Measurements from ENCODE around the gene RWDD1. TPM values are rescaled to one million over a fixed set of nuclear protein-coding genes. Genes with fewer than 3 reads are reported as not detected.

The RWDD1 gene
- polyA plus RNA-seq, 4 donors: 36.9 to 60.2 (median 44.6) TPM

- Histone ChIP-seq H3K27me3 (ENCODE audit: control insufficient read depth in 3 of 3, insufficient read depth in 3 of 3, low read length in 3 of 3) (no peaks in the 10 kb centered on the region), H3K9me3 (ENCODE audit: control insufficient read depth in 2 of 2, insufficient read depth in 1 of 2, low read depth in 1 of 2, low read length in 1 of 2) (no peaks in the 10 kb centered on the region), H3K36me3 (ENCODE audit: control insufficient read depth in 3 of 3, insufficient read depth in 2 of 3, low read depth in 1 of 3, low read length in 3 of 3) (peaks cover 0 to 5% (median 2%) of the 10 kb centered on the region in 3 donors), H3K4me1 (ENCODE audit: control insufficient read depth in 3 of 3, insufficient read depth in 2 of 3, low read depth in 1 of 3, low read length in 2 of 3) (peaks cover 2 to 6% (median 3%) of the 10 kb centered on the region in 3 donors), H3K27ac (ENCODE audit: low read depth in 1 of 3, low read length in 2 of 3) (no peak overlapping the region), H3K4me3 (ENCODE audit: low read depth in 1 of 3, low read length in 3 of 3) (no peak overlapping the region)
- DNase-seq: no peak
- 90 to 100% (median 97%) methylated on average over 2 of the region's 2 CpGs for WGBS, 3 donors
- FAIRE-seq: no peak
These were observed 3.9 kb downstream of the RWDD1 start for GRCh38 chr6:116575227-116575626.

- no peak for FAIRE-seq
- Histone ChIP-seq H3K9me3 (ENCODE audit: control insufficient read depth in 2 of 2, insufficient read depth in 1 of 2, low read depth in 1 of 2, low read length in 1 of 2) (no peaks in the 10 kb centered on the region), H3K27me3 (ENCODE audit: control insufficient read depth in 3 of 3, insufficient read depth in 3 of 3, low read length in 3 of 3) (no peaks in the 10 kb centered on the region), H3K27ac (ENCODE audit: low read depth in 1 of 3, low read length in 2 of 3) (no peak overlapping the region), H3K36me3 (ENCODE audit: control insufficient read depth in 3 of 3, insufficient read depth in 2 of 3, low read depth in 1 of 3, low read length in 3 of 3) (peaks cover 0 to 5% (median 2%) of the 10 kb centered on the region in 3 donors), H3K4me1 (ENCODE audit: control insufficient read depth in 3 of 3, insufficient read depth in 2 of 3, low read depth in 1 of 3, low read length in 2 of 3) (peaks cover 2 to 4% (median 3%) of the 10 kb centered on the region in 3 donors), H3K4me3 (ENCODE audit: low read depth in 1 of 3, low read length in 3 of 3) (no peak overlapping the region)
- no peak for DNase-seq
- WGBS, 3 donors: 84 to 88% (median 85%) methylated on average over 5 of the region's 5 CpGs
These were observed 6.2 kb downstream of the RWDD1 start for GRCh38 chr6:116577486-116577885.

GRCh38 chr6:116578335-116578734, 7.0 kb downstream of the RWDD1 start:
- H3K36me3 ChIP-seq (ENCODE audit: control insufficient read depth in 3 of 3, insufficient read depth in 2 of 3, low read depth in 1 of 3, low read length in 3 of 3): peaks cover 2 to 8% (median 3%) of the 10 kb centered on the region in 3 donors
- H3K27me3 ChIP-seq (ENCODE audit: control insufficient read depth in 3 of 3, insufficient read depth in 3 of 3, low read length in 3 of 3): no peaks in the 10 kb centered on the region
- H3K9me3 ChIP-seq (ENCODE audit: control insufficient read depth in 2 of 2, insufficient read depth in 1 of 2, low read depth in 1 of 2, low read length in 1 of 2): no peaks in the 10 kb centered on the region
- DNase-seq (no peak), FAIRE-seq (no peak)
- no peak overlapping the region for H3K27ac ChIP-seq (ENCODE audit: low read depth in 1 of 3, low read length in 2 of 3)
- H3K4me1 ChIP-seq (ENCODE audit: control insufficient read depth in 3 of 3, insufficient read depth in 2 of 3, low read depth in 1 of 3, low read length in 2 of 3): peaks cover 0 to 3% (median 0%) of the 10 kb centered on the region in 3 donors
- H3K4me3 ChIP-seq (ENCODE audit: low read depth in 1 of 3, low read length in 3 of 3): no peak overlapping the region

GRCh38 chr6:116579143-116579542, 7.8 kb downstream of the RWDD1 start:
- Histone ChIP-seq H3K36me3 (ENCODE audit: control insufficient read depth in 3 of 3, insufficient read depth in 2 of 3, low read depth in 1 of 3, low read length in 3 of 3) (peaks cover 2 to 10% (median 4%) of the 10 kb centered on the region in 3 donors), H3K4me3 (ENCODE audit: low read depth in 1 of 3, low read length in 3 of 3) (no peak overlapping the region), H3K4me1 (ENCODE audit: control insufficient read depth in 3 of 3, insufficient read depth in 2 of 3, low read depth in 1 of 3, low read length in 2 of 3) (peaks cover 0 to 3% (median 0%) of the 10 kb centered on the region in 3 donors), H3K9me3 (ENCODE audit: control insufficient read depth in 2 of 2, insufficient read depth in 1 of 2, low read depth in 1 of 2, low read length in 1 of 2) (no peaks in the 10 kb centered on the region), H3K27me3 (ENCODE audit: control insufficient read depth in 3 of 3, insufficient read depth in 3 of 3, low read length in 3 of 3) (no peaks in the 10 kb centered on the region), H3K27ac (ENCODE audit: low read depth in 1 of 3, low read length in 2 of 3) (no peak overlapping the region)
- WGBS, 3 donors: 67 to 81% (median 70%) methylated on average over 1 of the region's 1 CpG
- peak in 1 of 2 donors; percentile 9 for DNase-seq
- no peak for FAIRE-seq

GRCh38 chr6:116580198-116580597, 8.9 kb downstream of the RWDD1 start:
- no peak for FAIRE-seq
- WGBS, 3 donors: 85 to 95% (median 89%) methylated on average over 2 of the region's 2 CpGs
- H3K36me3 ChIP-seq (ENCODE audit: control insufficient read depth in 3 of 3, insufficient read depth in 2 of 3, low read depth in 1 of 3, low read length in 3 of 3): peaks cover 2 to 5% (median 5%) of the 10 kb centered on the region in 3 donors
- no peak overlapping the region for H3K27ac ChIP-seq (ENCODE audit: low read depth in 1 of 3, low read length in 2 of 3)
- no peak overlapping the region for H3K4me3 ChIP-seq (ENCODE audit: low read depth in 1 of 3, low read length in 3 of 3)
- peaks cover 0 to 3% (median 0%) of the 10 kb centered on the region in 3 donors for H3K4me1 ChIP-seq (ENCODE audit: control insufficient read depth in 3 of 3, insufficient read depth in 2 of 3, low read depth in 1 of 3, low read length in 2 of 3)
- no peaks in the 10 kb centered on the region for H3K9me3 ChIP-seq (ENCODE audit: control insufficient read depth in 2 of 2, insufficient read depth in 1 of 2, low read depth in 1 of 2, low read length in 1 of 2)
- DNase-seq: no peak
- no peaks in the 10 kb centered on the region for H3K27me3 ChIP-seq (ENCODE audit: control insufficient read depth in 3 of 3, insufficient read depth in 3 of 3, low read length in 3 of 3)

- no peak overlapping the region for H3K4me3 ChIP-seq (ENCODE audit: low read depth in 1 of 3, low read length in 3 of 3)
- H3K36me3 ChIP-seq (ENCODE audit: control insufficient read depth in 3 of 3, insufficient read depth in 2 of 3, low read depth in 1 of 3, low read length in 3 of 3): peaks cover 2 to 7% (median 7%) of the 10 kb centered on the region in 3 donors
- H3K27ac ChIP-seq (ENCODE audit: low read depth in 1 of 3, low read length in 2 of 3): no peak overlapping the region
- no peaks in the 10 kb centered on the region for H3K4me1 ChIP-seq (ENCODE audit: control insufficient read depth in 3 of 3, insufficient read depth in 2 of 3, low read depth in 1 of 3, low read length in 2 of 3)
- DNase-seq: no peak
- H3K9me3 ChIP-seq (ENCODE audit: control insufficient read depth in 2 of 2, insufficient read depth in 1 of 2, low read depth in 1 of 2, low read length in 1 of 2): no peaks in the 10 kb centered on the region
- no peaks in the 10 kb centered on the region for H3K27me3 ChIP-seq (ENCODE audit: control insufficient read depth in 3 of 3, insufficient read depth in 3 of 3, low read length in 3 of 3)
- FAIRE-seq: no peak
These were observed 15.0 kb downstream of the RWDD1 start for GRCh38 chr6:116586276-116586675.

GRCh38 chr6:116586738-116587137, 15.4 kb downstream of the RWDD1 start:
- WGBS, 3 donors: 95 to 100% (median 97%) methylated on average over 2 of the region's 2 CpGs
- Histone ChIP-seq H3K27me3 (ENCODE audit: control insufficient read depth in 3 of 3, insufficient read depth in 3 of 3, low read length in 3 of 3) (no peaks in the 10 kb centered on the region), H3K36me3 (ENCODE audit: control insufficient read depth in 3 of 3, insufficient read depth in 2 of 3, low read depth in 1 of 3, low read length in 3 of 3) (peaks cover 5 to 10% (median 7%) of the 10 kb centered on the region in 3 donors), H3K27ac (ENCODE audit: low read depth in 1 of 3, low read length in 2 of 3) (no peak overlapping the region), H3K4me3 (ENCODE audit: low read depth in 1 of 3, low read length in 3 of 3) (no peak overlapping the region), H3K9me3 (ENCODE audit: control insufficient read depth in 2 of 2, insufficient read depth in 1 of 2, low read depth in 1 of 2, low read length in 1 of 2) (no peaks in the 10 kb centered on the region), H3K4me1 (ENCODE audit: control insufficient read depth in 3 of 3, insufficient read depth in 2 of 3, low read depth in 1 of 3, low read length in 2 of 3) (no peaks in the 10 kb centered on the region)
- DNase-seq (no peak), FAIRE-seq (no peak)

- DNase-seq (no peak), FAIRE-seq (no peak)
- H3K36me3 ChIP-seq (ENCODE audit: control insufficient read depth in 3 of 3, insufficient read depth in 2 of 3, low read depth in 1 of 3, low read length in 3 of 3): peaks cover 4 to 18% (median 6%) of the 10 kb centered on the region in 3 donors
- H3K27me3 ChIP-seq (ENCODE audit: control insufficient read depth in 3 of 3, insufficient read depth in 3 of 3, low read length in 3 of 3): no peaks in the 10 kb centered on the region
- no peaks in the 10 kb centered on the region for H3K9me3 ChIP-seq (ENCODE audit: control insufficient read depth in 2 of 2, insufficient read depth in 1 of 2, low read depth in 1 of 2, low read length in 1 of 2)
- whole genome bisulfite sequencing, 3 donors: 80 to 87% (median 80%) methylated on average over 3 of the region's 3 CpGs
- no peaks in the 10 kb centered on the region for H3K4me1 ChIP-seq (ENCODE audit: control insufficient read depth in 3 of 3, insufficient read depth in 2 of 3, low read depth in 1 of 3, low read length in 2 of 3)
- H3K4me3 ChIP-seq (ENCODE audit: low read depth in 1 of 3, low read length in 3 of 3): no peak overlapping the region
- no peak overlapping the region for H3K27ac ChIP-seq (ENCODE audit: low read depth in 1 of 3, low read length in 2 of 3)
These were observed 23.9 kb downstream of the RWDD1 start for GRCh38 chr6:116595247-116595646.

- FAIRE-seq: no peak
- H3K4me1 ChIP-seq (ENCODE audit: control insufficient read depth in 3 of 3, insufficient read depth in 2 of 3, low read depth in 1 of 3, low read length in 2 of 3): no peaks in the 10 kb centered on the region
- no peak overlapping the region for H3K27ac ChIP-seq (ENCODE audit: low read depth in 1 of 3, low read length in 2 of 3)
- no peaks in the 10 kb centered on the region for H3K27me3 ChIP-seq (ENCODE audit: control insufficient read depth in 3 of 3, insufficient read depth in 3 of 3, low read length in 3 of 3)
- H3K36me3 ChIP-seq (ENCODE audit: control insufficient read depth in 3 of 3, insufficient read depth in 2 of 3, low read depth in 1 of 3, low read length in 3 of 3): peaks cover 3 to 14% (median 4%) of the 10 kb centered on the region in 3 donors
- 85 to 89% (median 86%) methylated on average over 4 of the region's 4 CpGs for WGBS, 3 donors
- no peaks in the 10 kb centered on the region for H3K9me3 ChIP-seq (ENCODE audit: control insufficient read depth in 2 of 2, insufficient read depth in 1 of 2, low read depth in 1 of 2, low read length in 1 of 2)
- H3K4me3 ChIP-seq (ENCODE audit: low read depth in 1 of 3, low read length in 3 of 3): no peak overlapping the region
- peak in 1 of 2 donors; percentile 15 for DNase-seq
These were observed 25.5 kb downstream of the RWDD1 start for GRCh38 chr6:116596815-116597214.
